Heart left ventricle (tissue), 16 donors: ENCODE measurements around the gene SLC33A1. TPM values are rescaled to one million over a fixed set of nuclear protein-coding genes. Genes with fewer than 3 reads are reported as not detected.

ENCODE experiments used
- ATAC-seq, 4 donors: fragments of 200-7000 bp; cut with Tn5 transposase; one replicate each; pipeline ENCODE4 v1.9.1; 2020 to 2022; ENCODE audit warnings: moderate library complexity in 4 of 4, mild to moderate bottlenecking in 3 of 4, moderate number of reproducible peaks in 1 of 4
- DNase-seq, 5 donors: peaks; one replicate each; pipeline ENCODE4 v3.0.0-alpha.2; 2020
- H3K27ac ChIP-seq, 12 donors: fragments of 200-600 bp; sonication (generic) in 4 of 12; one replicate each; pipeline versions ENCODE4 v1.5.0 to v1.8.0; 2016 to 2022; ENCODE audit warnings: mild to moderate bottlenecking in 2 of 12
- H3K27me3 ChIP-seq, 9 donors: fragments of 200-600 bp; sonication (generic) in 2 of 9; one replicate each; pipeline versions ENCODE4 v1.5.1 to v1.8.0; 2016 to 2022; ENCODE audit warnings: mild to moderate bottlenecking in 3 of 9
- H3K36me3 ChIP-seq, 9 donors: fragments of 200-600 bp; sonication (generic) in 2 of 9; one replicate each; pipeline versions ENCODE4 v1.5.0 to v1.8.0; 2018 to 2022; ENCODE audit warnings: mild to moderate bottlenecking in 2 of 9
- H3K4me1 ChIP-seq, 12 donors: fragments of 200-600 bp; sonication (generic) in 4 of 12; one replicate each; pipeline versions ENCODE4 v1.5.0 to v1.8.0; 2016 to 2022; ENCODE audit warnings: mild to moderate bottlenecking in 3 of 12
- H3K4me3 ChIP-seq, 12 donors: fragments of 200-600 bp; sonication (generic) in 4 of 12; one replicate each; pipeline versions ENCODE4 v1.5.0 to v1.8.0; 2017 to 2022; ENCODE audit warnings: mild to moderate bottlenecking in 9 of 12, moderate library complexity in 4 of 12
- H3K9me3 ChIP-seq, 12 donors: fragments of 200-600 bp; sonication (generic) in 4 of 12; one replicate each; pipeline versions ENCODE4 v1.5.0 to v1.8.0; 2016 to 2022; ENCODE audit warnings: mild to moderate bottlenecking in 1 of 12
- CTCF ChIP-seq, 12 donors: fragments of 200-600 bp; sonication (generic) in 4 of 12; IDR thresholded peaks; one replicate each; pipeline versions ENCODE4 v1.5.0 to v1.8.0; 2018 to 2022; ENCODE audit warnings: antibody characterized with exemption in 12 of 12, mild to moderate bottlenecking in 5 of 12
- POLR2A ChIP-seq, 2 donors: fragments of 450-650 bp; IDR thresholded peaks; one replicate each; pipeline ENCODE4 v1.6.1; 2017; ENCODE audit warnings: antibody characterized with exemption in 2 of 2, mild to moderate bottlenecking in 2 of 2, moderate library complexity in 2 of 2
- WGBS, 4 donors: extraction: QIAGEN DNeasy Blood & Tissue Kit in 2 of 4; methylation state at CpG; one replicate each; pipeline versions ENCODE4 v1.1.5 to v1.1.7; 2013 to 2018; 5-methylcytosine and 5-hydroxymethylcytosine counted together
- intact Hi-C, 10 donors: fragments of 100-400 bp; cut with DNase I; formaldehyde crosslinking; loops; one replicate each; pipeline versions ENCODE4 v1.11.1 to v1.14.2; 2022
- polyA plus RNA-seq, 2 donors: library from polyadenylated mRNA; stranded (reverse); fragments of 200-250 nt; gene quantifications; one replicate each; pipeline ENCODE4 v1.2.3, GENCODE V29; 2013
- total RNA-seq, 9 donors: library from RNA; depleted of rRNA in 2 of 9; stranded (reverse); fragments of >200 nt in 2 of 9; fragmentation: NEBNext Ultra II Directional in 3 of 9; extraction: Animal tissue kit (Norgen Biotek cat#: 25700) in 3 of 9; gene quantifications; one replicate each; pipeline versions ENCODE4 v1.1.0 to v1.2.4, GENCODE V29; 2016 to 2023
- donor health status: ischemic (EF 13 %, LVEDD 7.1; RV severe dilation, severe dysfunction).
- donor health status: healthy with polysubstance abuse.
- donor health status: DM: no; HTN: yes; CAD: no.
- donor health status: DM: no; HTN: no; CAD: no.
- donor health status: ischemic (EF 25% LVEDD 6.9; RV normal size, moderate dysfunction).
- donor health status: ischemic (EF 25% LVEDD 5.7; RV mildly dilated, moderate dysfunction).
- donor health status: healthy.
- donor health status: DM: yes; HTN: yes; CAD: no.
- donor health status: ischemic (EF 35%, LVEDD 5.7; RV mildly dilated, moderate dysfunction).
- donor health status: nonischemic (EF 11% LVEDD 7.7; RV severe dilation, severe dysfunction).
- donor health status: DM: yes; HTN: yes; CAD: no.
- donor health status: PGD.
- donor health status: ischemic (EF 29% LVEDD 5.4; RV normal size, mild dysfunction).
- donor health status: nonischemic (EF 23%, LVEDD 6.1; RV moderate dilation, normal function).

SLC33A1 gene
- total and polyA plus RNA-seq, 11 donors: 4.8 to 30.5 (median 21.6) TPM

DNA sequence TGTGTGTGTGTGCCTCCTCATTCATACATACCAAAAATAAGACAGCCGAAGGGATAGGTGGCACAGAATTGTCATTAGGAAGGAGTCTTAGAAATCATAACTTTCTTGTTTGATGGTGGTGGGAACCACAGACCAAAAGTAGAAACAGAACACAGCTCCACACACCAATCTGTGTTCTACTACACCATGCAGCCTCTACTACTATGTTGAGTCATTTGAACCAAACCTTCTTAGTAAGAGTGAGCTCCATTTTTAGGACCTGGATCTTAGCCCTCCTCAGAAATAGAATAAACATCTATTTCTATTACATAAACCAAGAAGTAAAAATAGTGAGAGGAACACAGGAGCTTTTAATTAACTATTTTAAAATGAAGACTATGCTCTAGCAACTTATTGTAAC is 81.4 kb downstream of the SLC33A1 start:
- TF ChIP-seq CTCF (IDR thresholded peaks at IDR 0.05): no peak
- no peak for TF ChIP-seq POLR2A (IDR thresholded peaks at IDR 0.05)
- Histone ChIP-seq H3K4me3 (no peak overlapping the region), H3K27ac (no peak overlapping the region), H3K27me3 (no peaks in the 10 kb centered on the region), H3K9me3 (peaks cover 0 to 8% (median 0%) of the 10 kb centered on the region in 12 donors), H3K4me1 (peaks cover 0 to 5% (median 0%) of the 10 kb centered on the region in 12 donors), H3K36me3 (peaks cover 0 to 30% (median 19%) of the 10 kb centered on the region in 9 donors)
- peak in 1 of 4 donors; percentile 49 for ATAC-seq
- intact Hi-C loops: no loop called here
- no peak for DNase-seq
- WGBS, 4 donors: 82 to 95% (median 94%) methylated on average over 1 of the region's 1 CpG

DNA sequence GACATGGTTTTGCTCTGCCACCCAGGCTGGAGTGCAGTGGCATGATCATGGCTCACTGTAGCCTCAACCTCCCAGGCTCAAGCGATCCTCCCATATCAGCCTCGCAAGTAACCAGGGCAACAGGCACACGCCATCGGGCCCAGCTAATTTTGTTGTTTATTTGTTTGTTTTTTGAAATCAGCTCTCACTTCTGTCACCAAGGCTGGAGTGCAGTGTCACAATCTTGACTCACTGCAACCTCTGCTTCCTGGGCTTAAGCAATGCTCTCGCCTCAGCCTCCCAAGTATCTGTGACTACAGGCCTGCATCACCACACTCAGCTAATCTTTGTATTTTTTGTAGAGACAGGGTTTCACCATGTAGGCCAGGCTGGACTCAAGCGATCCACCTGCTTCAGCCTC is 83.1 kb downstream of the SLC33A1 start:
- Histone ChIP-seq H3K4me1 (peaks cover 0 to 5% (median 0%) of the 10 kb centered on the region in 12 donors), H3K9me3 (peaks cover 0 to 8% (median 0%) of the 10 kb centered on the region in 12 donors), H3K4me3 (no peak overlapping the region), H3K36me3 (peaks cover 0 to 45% (median 25%) of the 10 kb centered on the region in 9 donors), H3K27me3 (no peaks in the 10 kb centered on the region), H3K27ac (no peak overlapping the region)
- no peak for ATAC-seq
- TF ChIP-seq POLR2A (IDR thresholded peaks at IDR 0.05) (no peak), CTCF (IDR thresholded peaks at IDR 0.05) (no peak)
- no peak for DNase-seq
- intact Hi-C loops: no loop called here
- WGBS, 4 donors: 94 to 98% (median 98%) methylated on average over 6 of the region's 6 CpGs

Other genes starting within 250 kb of the SLC33A1 start
- gene PLCH1, start 109.4 kb downstream of the SLC33A1 start, total RNA-seq: 1 to 10 TPM in 1 of 9 donors, under 1 TPM in 8; 0.09 to 2.7 (median 0.24) TPM
- gene PLCH1, start 109.4 kb downstream of the SLC33A1 start, polyA plus RNA-seq: under 1 TPM; 0.07 to 0.23 TPM
- 1 to 10 TPM; 3.4 to 8.8 (median 5.8) TPM for gene C3orf33, start 48.1 kb downstream of the SLC33A1 start, total RNA-seq
- 1 to 10 TPM; 2.9 to 3.0 TPM for gene C3orf33, start 48.1 kb downstream of the SLC33A1 start, polyA plus RNA-seq
- gene GMPS, start 16.2 kb upstream of the SLC33A1 start, total RNA-seq: 10 to 100 TPM; 21.4 to 36.8 (median 32.3) TPM
- gene GMPS, start 16.2 kb upstream of the SLC33A1 start, polyA plus RNA-seq: 10 to 100 TPM; 11.9 to 26.9 TPM